GM19328 (cell line): ENCODE results near the gene RLBP1.

ENCODE experiments used
- ATAC-seq: cut with Tn5 transposase; IDR thresholded peaks from one replicate; pipeline ENCODE4 v1.9.1; 2021; ENCODE audit warnings: mild to moderate bottlenecking, moderate library complexity; ENCODE audit not compliant: unreplicated experiment

The RLBP1 gene

DNA sequence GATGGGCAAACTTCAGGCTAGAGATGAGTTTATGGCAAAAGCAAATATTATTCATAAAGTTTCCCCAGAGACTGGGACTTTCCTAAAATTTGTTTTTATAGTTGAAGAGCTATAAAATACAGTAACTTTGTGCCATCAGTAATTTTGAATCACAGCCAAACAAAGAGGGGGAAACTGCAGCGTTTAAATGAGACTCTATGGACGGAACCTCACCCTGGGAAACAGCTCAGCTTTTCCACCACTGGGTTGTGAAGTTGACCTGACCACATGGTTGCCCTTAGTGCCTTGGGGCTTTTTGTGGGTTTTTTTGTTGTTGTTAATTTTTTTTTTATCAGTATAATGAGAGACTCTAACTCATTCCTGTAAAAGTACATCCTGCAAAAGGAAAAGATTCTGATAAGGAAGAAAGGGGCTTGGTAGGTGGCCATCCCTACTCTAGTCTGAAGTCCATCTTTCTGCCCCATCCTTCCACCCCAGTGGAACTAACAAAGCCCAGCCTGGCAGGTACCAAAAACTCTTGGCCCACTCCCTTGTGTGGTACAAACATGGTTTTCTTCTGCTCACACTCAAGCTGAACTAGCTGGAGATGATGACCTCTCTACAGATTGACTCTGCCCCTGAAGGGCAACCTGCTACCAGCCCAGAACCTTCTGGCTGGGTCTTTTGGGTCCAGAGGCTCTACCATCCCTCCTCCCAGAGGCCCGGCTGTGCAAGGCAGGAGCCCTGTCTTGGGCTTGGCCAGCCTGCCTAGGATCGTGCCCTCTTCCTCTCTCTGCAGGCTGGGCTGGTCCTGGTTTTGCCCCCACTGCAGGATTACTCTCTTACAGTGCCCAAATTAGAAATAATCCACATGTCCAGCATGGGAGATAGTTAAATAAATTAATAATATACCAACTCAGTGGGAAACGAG, 41.2 kb downstream of the RLBP1 start:
- no peak for ATAC-seq

DNA sequence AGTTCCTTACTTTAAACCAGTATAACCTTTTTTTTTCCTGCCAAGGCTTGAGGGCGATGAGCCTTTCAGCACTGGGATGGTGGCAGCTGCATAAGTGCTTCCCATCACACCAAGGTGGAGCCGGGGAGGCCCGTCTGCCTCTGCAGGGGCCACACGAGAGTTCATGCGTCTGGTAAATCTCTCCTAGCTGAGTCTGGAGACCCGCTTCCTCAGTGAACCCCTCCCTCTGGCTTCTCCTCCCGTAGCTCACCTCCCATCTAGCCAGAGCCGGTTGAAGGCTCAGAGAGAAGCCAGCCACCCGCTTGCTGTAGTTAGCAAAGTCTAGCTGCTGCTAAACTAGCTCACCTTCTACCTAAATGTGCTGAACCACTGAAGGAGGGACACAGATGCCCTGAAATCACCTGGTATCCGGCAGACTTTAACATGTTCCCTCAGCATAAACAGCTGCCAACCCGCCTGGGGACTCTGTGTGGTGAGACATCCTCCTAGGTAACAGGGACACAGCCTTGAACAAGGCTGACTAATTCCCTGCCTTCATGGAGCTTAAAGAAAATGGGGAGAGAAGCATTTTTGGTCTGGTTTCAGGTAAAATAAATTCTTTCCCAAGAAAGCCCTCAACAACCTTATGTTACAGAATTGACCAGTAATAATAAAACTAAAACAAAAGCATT, 42.9 kb downstream of the RLBP1 start:
- ATAC-seq: no peak

DNA sequence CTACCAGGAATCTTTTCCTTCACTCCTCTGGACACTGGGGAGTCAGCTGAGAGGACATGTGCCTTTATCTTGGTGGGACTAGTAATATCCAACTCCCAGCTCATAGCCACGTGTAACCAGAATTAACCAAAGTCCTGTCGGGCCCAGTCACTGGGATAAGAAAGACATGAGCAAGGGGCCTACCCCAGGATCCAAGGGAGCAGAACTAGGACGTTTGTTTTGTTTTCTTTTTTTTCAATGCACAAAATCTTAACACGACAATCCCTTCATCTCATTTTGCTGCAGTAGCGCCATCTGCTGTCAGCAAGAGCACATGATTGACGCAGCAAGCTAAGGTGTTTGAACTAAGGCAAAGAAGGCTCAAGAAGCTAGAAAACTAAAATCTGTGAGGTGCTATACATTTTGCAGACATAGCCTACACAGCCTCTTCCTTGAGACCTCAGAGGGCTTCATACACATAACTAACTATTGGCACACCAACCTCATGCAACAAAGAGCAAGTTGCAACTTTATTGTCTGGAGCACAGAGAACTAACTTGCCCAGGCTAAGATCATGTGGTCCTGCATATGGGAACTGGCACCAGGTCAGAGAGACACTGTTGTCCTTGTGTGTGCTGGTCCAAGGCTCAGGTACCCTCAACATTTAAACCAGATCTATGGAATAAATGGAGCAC, 43.6 kb downstream of the RLBP1 start:
- ATAC-seq: no peak

DNA sequence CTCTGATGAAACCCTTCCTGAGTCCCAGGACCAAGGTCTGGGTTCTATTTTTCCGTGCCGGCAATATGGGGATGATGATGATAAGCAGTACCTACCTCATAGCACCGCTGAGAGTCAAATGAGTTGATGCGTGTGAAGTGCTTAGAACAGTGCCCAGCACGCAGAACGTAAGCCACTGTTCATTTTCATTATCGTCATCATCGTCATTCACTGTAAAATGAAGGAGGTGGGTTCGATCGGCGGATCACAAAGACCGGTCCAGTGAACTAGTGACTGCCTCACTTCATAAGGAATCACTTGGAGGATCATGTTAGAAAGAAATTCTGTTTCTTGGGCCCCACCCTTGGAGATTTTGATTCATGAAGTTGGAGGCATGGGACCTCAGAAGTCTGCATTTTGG, 44.3 kb downstream of the RLBP1 start:
- ATAC-seq: no peak

DNA sequence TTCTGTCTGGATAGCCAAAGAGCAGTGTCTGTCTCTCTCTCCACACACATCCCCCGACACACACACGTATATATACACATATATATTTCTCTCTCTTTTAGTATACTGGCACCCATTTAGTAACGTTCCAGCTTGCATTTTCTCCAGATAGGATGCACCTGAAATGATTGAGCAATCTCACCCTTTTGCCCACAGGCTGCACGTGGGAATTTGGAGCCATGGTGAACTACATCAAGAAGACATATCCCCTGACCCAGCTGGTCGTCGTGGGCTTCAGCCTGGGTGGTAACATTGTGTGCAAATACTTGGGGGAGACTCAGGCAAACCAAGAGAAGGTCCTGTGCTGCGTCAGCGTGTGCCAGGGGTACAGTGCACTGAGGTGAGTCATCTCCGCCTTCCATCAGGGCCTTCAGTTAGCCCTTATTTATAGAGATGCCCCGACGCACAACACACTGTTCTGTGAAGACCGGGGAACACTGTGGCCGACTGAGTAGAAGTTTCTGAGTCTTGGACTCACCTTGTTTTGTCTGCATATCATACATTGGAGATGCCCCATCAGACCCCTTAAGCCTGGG, 45.7 kb downstream of the RLBP1 start:
- no peak for ATAC-seq

GRCh38 chr15:89174476-89174875, 46.9 kb downstream of the RLBP1 start:
- ATAC-seq: no peak

DNA sequence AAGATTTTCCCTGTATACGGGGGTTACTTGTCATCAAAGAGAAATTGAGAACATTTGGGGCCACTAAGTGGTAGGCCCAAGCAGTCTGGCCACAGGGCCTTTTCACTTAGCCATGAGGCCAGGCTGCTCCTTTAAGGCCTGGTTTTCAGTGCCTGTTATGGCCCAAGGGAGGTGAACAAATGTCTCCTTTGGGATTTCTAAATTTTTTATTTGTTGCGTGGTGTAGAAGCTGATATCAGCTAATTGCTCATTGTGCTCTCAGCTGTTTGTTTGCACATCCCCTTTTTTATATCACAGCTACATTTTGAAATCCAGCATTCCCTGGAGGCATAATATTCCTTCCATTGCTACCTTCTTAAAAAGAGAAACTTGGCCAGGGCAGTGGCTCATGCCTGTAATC, 48.5 kb downstream of the RLBP1 start:
- no peak for ATAC-seq

DNA sequence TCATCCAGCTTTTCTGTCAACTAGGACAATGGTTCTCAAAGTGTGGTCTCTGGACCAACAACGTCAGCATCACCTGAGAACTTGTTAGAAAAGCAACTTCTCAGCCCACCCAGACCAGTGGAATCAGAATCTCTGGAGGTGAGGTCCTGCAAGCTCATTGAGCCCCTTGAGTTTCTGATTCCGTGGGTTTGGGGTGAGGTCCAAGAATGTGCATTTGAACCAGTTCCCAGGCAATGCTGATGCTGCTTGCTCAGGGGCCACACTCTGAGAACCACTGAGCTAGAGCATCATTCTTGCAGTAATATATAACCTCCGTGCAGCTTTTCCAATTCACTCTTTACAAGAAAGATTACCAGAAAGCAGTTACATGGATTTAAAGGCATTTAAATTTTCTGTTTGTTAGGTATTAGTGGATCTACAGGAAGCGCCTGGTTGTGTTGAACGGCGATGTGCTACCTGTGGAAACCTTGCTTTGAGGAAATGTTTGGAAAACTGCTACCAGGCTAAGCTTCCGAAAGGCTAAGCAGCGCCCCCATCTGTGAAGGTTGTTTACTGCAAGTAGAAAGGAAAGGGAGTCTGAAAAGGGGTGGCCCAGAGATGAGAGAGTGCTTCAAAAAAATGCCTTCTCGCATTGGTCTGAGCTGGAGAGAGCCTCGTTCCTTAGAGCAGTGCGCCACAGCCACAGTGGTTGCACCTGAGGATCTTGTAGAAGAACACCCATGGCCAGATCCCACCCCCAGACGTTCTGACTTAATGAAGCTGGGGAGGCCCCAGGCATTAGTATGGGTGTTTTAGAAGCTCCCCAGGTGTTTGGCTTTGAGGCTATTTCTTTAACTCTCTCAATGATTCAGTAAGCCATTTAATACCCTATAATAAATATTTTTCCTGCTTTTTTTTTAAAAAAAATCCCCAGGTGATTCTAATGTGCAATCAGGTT, 50.0 kb downstream of the RLBP1 start:
- no peak for ATAC-seq

GRCh38 chr15:89170364-89170763, 51.0 kb downstream of the RLBP1 start:
- ATAC-seq: no peak

GRCh38 chr15:89168316-89168833, 53.0 kb downstream of the RLBP1 start:
- no peak for ATAC-seq

- ATAC-seq: peak; percentile 60
Measured at GRCh38 chr15:89167267-89168176, 53.9 kb downstream of the RLBP1 start.

- ATAC-seq: no peak
Measured at GRCh38 chr15:89165677-89166076, 55.7 kb downstream of the RLBP1 start.

GRCh38 chr15:89164712-89165211, 56.6 kb downstream of the RLBP1 start:
- no peak for ATAC-seq

GRCh38 chr15:89163271-89164055, 57.9 kb downstream of the RLBP1 start:
- no peak for ATAC-seq

GRCh38 chr15:89161666-89162065, 59.7 kb downstream of the RLBP1 start:
- ATAC-seq: no peak
